ENCODE data around the gene ERC2.

GRCh38 chr3:55766753-55767152 lies 701.5 kb downstream of the ERC2 start:
- TF ChIP-seq CTCF (conservative IDR thresholded peaks at IDR 0.05 in 1 of 2, IDR thresholded peaks at IDR 0.05 in 1 of 2; ENCODE audit: extremely low read depth in 1 of 2, insufficient read depth in 1 of 2, low read depth in 1 of 2, low read length in 2 of 2), result no peak
- TF ChIP-seq EZH2 (IDR thresholded peaks at IDR 0.05; ENCODE audit: borderline replicate concordance, low read length), result no peak

Measured in mammary epithelial cell (primary cell).